ENCODE measurements around the gene NDUFAF4.

Gene NDUFAF4

GRCh38 chr6:96897396-96898240 is at the start of gene NDUFAF4:
Gene NDUFAF4, minus strand, starts transcription at chr6:96897891. Its CDS starts 90 bp downstream, at chr6:96897801.
- DNase-seq (ENCODE audit: low spot score): peak; percentile 95

GRCh38 chr6:96947055-96947454 is 49.4 kb upstream of the NDUFAF4 start:
- DNase-seq (ENCODE audit: low spot score): no peak

- no peak for DNase-seq (ENCODE audit: low spot score)
These were observed 46.0 kb upstream of the NDUFAF4 start for GRCh38 chr6:96943555-96944215.

GRCh38 chr6:96942676-96943075 is 45.0 kb upstream of the NDUFAF4 start:
- no peak for DNase-seq (ENCODE audit: low spot score)

GRCh38 chr6:96940322-96940721 is 42.6 kb upstream of the NDUFAF4 start:
- no peak for DNase-seq (ENCODE audit: low spot score)

- no peak for DNase-seq (ENCODE audit: low spot score)
These were observed 41.5 kb upstream of the NDUFAF4 start for GRCh38 chr6:96939007-96939805.

GRCh38 chr6:96934087-96934486 is 36.4 kb upstream of the NDUFAF4 start:
- no peak for DNase-seq (ENCODE audit: low spot score)

- no peak for DNase-seq (ENCODE audit: low spot score)
These were observed 33.5 kb upstream of the NDUFAF4 start for GRCh38 chr6:96931198-96931597.

- no peak for DNase-seq (ENCODE audit: low spot score)
These were observed 32.0 kb upstream of the NDUFAF4 start for GRCh38 chr6:96929741-96930140.

GRCh38 chr6:96927660-96928059 is 30.0 kb upstream of the NDUFAF4 start:
- no peak for DNase-seq (ENCODE audit: low spot score)

- DNase-seq (ENCODE audit: low spot score): no peak
These were observed 28.7 kb upstream of the NDUFAF4 start for GRCh38 chr6:96926425-96926824.

GRCh38 chr6:96925290-96925687 is 27.6 kb upstream of the NDUFAF4 start:
- no peak for DNase-seq (ENCODE audit: low spot score)

GRCh38 chr6:96923871-96924493 is 26.3 kb upstream of the NDUFAF4 start:
- DNase-seq (ENCODE audit: low spot score): no peak

GRCh38 chr6:96923400-96923799 is 25.7 kb upstream of the NDUFAF4 start:
- DNase-seq (ENCODE audit: low spot score): no peak

- no peak for DNase-seq (ENCODE audit: low spot score)
These were observed 19.4 kb upstream of the NDUFAF4 start for GRCh38 chr6:96917098-96917497.

GRCh38 chr6:96913621-96914020 is 15.9 kb upstream of the NDUFAF4 start:
- DNase-seq (ENCODE audit: low spot score): no peak

- DNase-seq (ENCODE audit: low spot score): no peak
These were observed 14.1 kb upstream of the NDUFAF4 start for GRCh38 chr6:96911751-96912150.

- no peak for DNase-seq (ENCODE audit: low spot score)
These were observed 13.5 kb upstream of the NDUFAF4 start for GRCh38 chr6:96911171-96911570.

GRCh38 chr6:96909811-96910210 is 12.1 kb upstream of the NDUFAF4 start:
- DNase-seq (ENCODE audit: low spot score): no peak

- no peak for DNase-seq (ENCODE audit: low spot score)
These were observed 9.8 kb upstream of the NDUFAF4 start for GRCh38 chr6:96907498-96907897.

GRCh38 chr6:96900873-96901272 is 3.2 kb upstream of the NDUFAF4 start:
- no peak for DNase-seq (ENCODE audit: low spot score)

GRCh38 chr6:96899451-96899998 is 1.8 kb upstream of the NDUFAF4 start:
- no peak for DNase-seq (ENCODE audit: low spot score)

Data from iPS-NIHi11 (cell line).